ENCODE data around the gene MAPK8IP3.
"Not testable (repeated sequence)": the region's sequence is repeated elsewhere in the genome, so short reads cannot be mapped to it uniquely, and the experiment has no call there.

The MAPK8IP3 gene

DNA sequence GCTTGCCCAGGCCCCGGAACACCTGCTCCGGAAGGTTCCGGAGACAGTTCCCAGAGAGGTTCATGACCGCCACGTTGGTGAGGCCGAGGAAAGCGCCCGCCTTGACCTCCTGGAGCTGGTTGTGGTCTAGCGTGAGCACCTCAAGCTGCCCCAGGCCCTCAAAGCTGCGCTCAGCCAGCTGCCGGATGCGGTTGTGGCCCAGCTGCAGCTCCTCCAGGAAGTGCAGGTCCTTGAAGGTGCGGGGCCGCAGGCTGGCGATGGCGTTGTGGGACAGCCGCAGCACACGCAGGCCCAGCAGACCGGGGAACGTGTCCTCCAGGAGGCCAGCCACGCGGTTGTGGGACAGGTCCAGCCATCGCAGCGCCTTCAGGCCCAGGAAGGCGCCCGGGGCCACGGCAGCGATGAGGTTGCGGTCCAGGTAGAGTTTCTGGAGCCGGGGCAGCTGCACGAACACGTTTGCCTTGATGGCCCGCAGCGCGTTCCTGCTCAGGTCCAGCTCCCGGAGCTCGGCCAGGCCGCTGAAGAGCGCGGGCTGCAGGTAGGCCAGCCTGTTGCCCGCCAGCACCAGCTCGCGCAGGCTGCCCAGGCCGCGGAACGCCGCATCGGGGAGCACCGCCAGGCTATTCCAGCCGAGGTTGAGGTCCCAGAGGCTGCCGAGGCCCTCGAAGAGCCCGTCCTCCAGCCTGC, 85.4 kb downstream of the MAPK8IP3 start:
- H3K27me3 Mint-ChIP-seq, result no peaks in the 10 kb centered on the region
- no peak for DNase-seq
- H3K36me3 Mint-ChIP-seq (ENCODE audit: low read depth), result peaks cover 4% of the 10 kb centered on the region
- ATAC-seq, result no peak
- H3K9me3 Mint-ChIP-seq, result no peaks in the 10 kb centered on the region
- no peak overlapping the region for H3K27ac Mint-ChIP-seq
- H3K4me1 Mint-ChIP-seq, result no peaks in the 10 kb centered on the region
- no peak overlapping the region for H3K4me3 Mint-ChIP-seq

DNA sequence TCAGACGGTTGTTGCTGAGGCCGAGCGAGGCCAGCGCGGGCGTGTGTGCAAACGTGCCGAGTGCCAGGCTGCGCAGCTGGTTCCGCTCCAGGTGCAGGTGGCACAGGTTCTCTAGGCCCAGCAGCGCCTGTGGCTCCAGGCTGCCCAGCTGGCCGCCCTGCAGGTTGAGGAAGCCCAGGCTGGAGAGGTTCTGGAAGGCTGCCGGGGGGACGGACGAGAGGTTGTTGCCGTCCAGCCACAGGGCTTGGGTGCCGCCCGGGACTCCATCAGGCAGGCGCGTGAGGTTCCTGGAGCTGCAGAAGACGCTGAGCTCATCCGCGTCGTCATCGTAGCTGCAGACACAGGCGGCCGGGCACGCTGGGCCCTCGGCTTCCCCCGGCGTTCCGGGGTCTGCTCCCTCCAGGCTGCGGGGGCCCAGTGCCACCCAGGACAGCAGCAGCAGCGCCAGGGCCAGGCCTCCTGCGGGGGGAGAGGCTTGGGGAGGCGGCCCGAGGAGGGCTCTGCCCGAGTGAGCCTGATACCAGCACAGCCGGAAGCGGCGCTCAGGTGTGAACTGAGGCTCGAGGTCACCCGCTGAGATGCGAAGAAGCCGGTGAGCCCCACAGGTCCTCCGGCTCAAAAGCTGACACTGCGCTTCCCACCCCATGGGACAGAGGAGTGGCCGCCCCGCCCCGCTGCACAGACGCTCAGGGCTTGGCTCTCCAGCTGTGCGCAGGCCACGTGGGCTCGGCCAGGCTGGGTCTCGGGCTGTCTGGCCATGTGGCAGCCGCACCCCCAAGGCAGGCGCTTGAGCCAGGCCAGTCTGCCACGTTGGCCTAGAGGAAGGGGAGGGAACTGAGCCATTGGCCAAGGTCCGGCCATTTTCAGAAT, 86.2 kb downstream of the MAPK8IP3 start:
- peaks cover 5% of the 10 kb centered on the region for H3K36me3 Mint-ChIP-seq (ENCODE audit: low read depth)
- ATAC-seq, result no peak
- H3K4me1 Mint-ChIP-seq, result no peaks in the 10 kb centered on the region
- no peak overlapping the region for H3K27ac Mint-ChIP-seq
- no peak for DNase-seq
- no peak overlapping the region for H3K4me3 Mint-ChIP-seq
- H3K9me3 Mint-ChIP-seq, result peaks cover 1% of the 10 kb centered on the region
- no peaks in the 10 kb centered on the region for H3K27me3 Mint-ChIP-seq

GRCh38 chr16:1792836-1793577, 87.0 kb downstream of the MAPK8IP3 start:
- DNase-seq (no peak), ATAC-seq (no peak)
- Mint-ChIP-seq H3K9me3 (peaks cover 3% of the 10 kb centered on the region), H3K27me3 (no peaks in the 10 kb centered on the region), H3K4me1 (no peaks in the 10 kb centered on the region), H3K4me3 (no peak overlapping the region), H3K27ac (no peak overlapping the region), H3K36me3 (ENCODE audit: low read depth) (peaks cover 6% of the 10 kb centered on the region)

DNA sequence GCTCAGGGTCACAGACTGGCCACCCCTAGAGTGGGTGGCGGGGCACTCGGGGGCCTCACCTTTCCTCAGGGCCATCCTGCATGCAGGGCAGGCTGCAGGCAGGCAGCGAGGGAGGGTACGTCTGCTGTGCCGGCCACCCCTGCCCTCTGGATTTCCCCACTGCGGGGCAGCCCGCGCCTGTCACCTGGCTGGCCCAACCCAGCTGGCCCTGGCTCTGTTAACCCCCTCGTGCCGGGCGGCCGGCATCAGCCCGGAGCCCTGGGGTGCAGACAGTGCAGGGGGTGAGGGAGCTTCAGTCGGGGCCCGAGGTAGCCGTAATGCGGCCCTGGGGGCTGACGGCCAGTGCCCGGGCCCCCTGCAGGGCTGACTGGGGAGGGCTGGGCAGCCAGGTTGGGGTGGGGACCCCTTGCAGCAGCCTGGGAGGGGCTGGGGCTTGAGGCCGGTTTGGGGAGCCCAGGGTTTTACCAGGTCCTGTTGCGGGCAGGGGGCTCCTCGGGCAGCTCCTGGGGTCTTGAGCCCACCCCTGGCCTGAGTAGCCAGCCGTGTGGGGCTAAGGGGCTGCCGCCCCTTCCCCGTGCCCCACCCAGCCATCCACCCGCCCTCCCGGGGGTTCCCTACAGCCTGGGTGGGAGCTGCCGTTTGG, 87.7 kb downstream of the MAPK8IP3 start, which contains the start of gene IGFALS:
IGFALS (minus strand) TSS at position 128 of the 643 bp plus-strand sequence; CDS start at position 75, 53 bp downstream.
- Mint-ChIP-seq H3K4me3 (no peak within 1 kb of the TSS), H3K9me3 (peaks cover 3% of the 10 kb centered on the region), H3K4me1 (no peaks in the 10 kb centered on the region), H3K27me3 (no peaks in the 10 kb centered on the region), H3K36me3 (ENCODE audit: low read depth) (peaks cover 6% of the 10 kb centered on the region), H3K27ac (no peak within 1 kb of the TSS)
- ATAC-seq (no peak), DNase-seq (no peak)

DNA sequence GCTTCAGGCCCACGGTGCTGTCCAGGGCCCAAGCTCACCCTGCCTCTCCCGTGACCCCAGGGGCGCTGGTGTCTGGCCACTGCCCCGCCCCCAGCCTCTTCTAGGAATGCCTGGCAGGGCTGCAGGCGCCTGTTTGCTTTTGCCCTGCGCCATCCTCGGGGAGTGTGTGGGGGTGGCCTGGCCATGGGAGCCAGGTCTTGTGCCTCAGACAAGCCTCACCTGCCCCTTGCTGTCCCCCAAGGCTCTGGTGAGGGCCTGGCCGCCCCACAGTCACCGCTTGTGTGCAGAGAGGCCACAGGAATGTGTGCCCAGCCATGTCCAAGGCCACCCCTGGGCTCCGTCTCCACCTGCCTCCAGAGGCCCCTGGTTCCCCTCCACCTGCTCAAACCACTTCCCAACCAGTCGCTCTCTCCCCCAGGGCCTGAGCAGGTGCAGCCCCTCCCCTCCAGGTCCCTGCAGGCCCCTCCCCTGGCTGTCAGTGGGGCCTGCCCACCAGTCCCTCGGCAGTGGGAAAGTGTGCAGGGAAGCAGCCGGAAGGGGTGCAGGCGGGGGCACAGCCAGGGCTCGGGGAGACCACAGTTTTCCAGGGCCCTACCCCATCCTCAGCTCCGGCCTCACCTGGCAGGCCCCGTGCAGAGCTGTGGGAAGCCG, 88.4 kb downstream of the MAPK8IP3 start:
- DNase-seq, result no peak
- Mint-ChIP-seq H3K9me3 (peaks cover 8% of the 10 kb centered on the region), H3K4me3 (no peak overlapping the region), H3K27ac (no peak overlapping the region), H3K27me3 (no peaks in the 10 kb centered on the region), H3K36me3 (ENCODE audit: low read depth) (peaks cover 4% of the 10 kb centered on the region), H3K4me1 (no peaks in the 10 kb centered on the region)
- ATAC-seq, result no peak

DNA sequence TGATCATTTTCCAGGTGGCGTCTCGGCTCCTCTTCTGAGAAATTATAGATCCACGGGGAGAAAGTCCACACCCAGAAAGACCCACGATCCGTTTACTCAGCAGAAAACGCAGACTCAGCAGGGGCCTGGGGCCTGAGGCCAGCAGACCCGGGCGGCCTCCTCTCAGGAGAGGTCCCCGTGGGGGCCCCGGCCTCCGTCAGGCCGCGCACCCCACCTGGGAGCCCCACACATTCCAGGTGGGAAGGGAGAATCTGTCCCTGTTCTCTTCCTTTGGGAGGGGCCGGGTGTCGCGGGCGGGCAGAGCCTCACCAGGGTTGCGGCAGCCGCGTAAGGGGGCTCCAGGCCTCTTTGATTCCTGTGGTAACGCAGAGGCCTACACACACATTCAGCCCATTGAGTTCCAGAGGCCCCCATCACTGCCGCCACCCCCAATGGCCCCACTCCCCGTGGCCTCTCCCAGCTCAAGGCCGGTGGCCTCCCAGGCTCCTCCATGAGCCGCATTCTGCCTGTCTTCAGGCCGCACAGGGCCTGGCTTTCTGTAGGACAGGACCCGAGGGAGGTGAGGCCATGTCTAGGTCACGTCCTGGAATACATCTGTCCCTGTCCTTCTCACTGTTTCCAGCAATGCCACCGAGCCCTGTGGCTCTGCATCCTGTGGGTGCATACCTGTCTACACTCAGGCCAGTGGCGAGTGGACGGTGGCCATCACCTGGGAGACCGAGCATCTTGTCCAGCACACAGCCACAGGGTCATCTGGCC, 89.1 kb downstream of the MAPK8IP3 start:
- H3K4me1 Mint-ChIP-seq, result no peaks in the 10 kb centered on the region
- H3K4me3 Mint-ChIP-seq, result no peak overlapping the region
- DNase-seq, result no peak
- H3K36me3 Mint-ChIP-seq (ENCODE audit: low read depth), result peaks cover 4% of the 10 kb centered on the region
- no peak for ATAC-seq
- H3K27ac Mint-ChIP-seq, result no peak overlapping the region
- H3K27me3 Mint-ChIP-seq, result no peaks in the 10 kb centered on the region
- H3K9me3 Mint-ChIP-seq, result peaks cover 14% of the 10 kb centered on the region

DNA sequence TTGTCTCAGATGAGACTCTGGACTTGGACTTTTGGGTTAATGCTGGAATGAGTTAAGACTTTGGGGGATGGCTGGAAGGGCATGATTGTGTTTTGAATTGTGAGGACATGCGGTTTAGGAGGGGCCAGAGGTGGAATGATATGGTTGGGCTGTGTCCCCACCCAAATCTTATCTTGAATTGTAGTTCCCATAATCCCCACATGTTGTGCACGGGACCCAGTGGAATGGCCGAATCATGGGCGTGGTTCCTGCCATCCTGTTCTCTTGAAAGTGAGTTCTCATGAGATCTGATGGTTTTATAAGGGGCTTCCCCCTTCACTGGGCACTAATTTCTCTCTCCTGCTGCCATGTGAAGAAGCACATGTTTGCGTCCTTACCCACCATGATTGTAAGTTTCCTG, 93.3 kb downstream of the MAPK8IP3 start:
- ATAC-seq; H3K4me1 Mint-ChIP-seq; H3K27me3 Mint-ChIP-seq; H3K4me3 Mint-ChIP-seq; H3K36me3 Mint-ChIP-seq (ENCODE audit: low read depth); H3K27ac Mint-ChIP-seq; DNase-seq: not testable (repeated sequence)
- H3K9me3 Mint-ChIP-seq, result peaks cover 14% of the 10 kb centered on the region

- Mint-ChIP-seq H3K4me3 (no peak overlapping the region), H3K36me3 (ENCODE audit: low read depth) (peaks cover 5% of the 10 kb centered on the region), H3K9me3 (peaks cover 14% of the 10 kb centered on the region), H3K27ac (no peak overlapping the region), H3K27me3 (no peaks in the 10 kb centered on the region), H3K4me1 (no peaks in the 10 kb centered on the region)
- DNase-seq (no peak), ATAC-seq (no peak)
Observed at GRCh38 chr16:1800701-1801100, 94.7 kb downstream of the MAPK8IP3 start.

DNA sequence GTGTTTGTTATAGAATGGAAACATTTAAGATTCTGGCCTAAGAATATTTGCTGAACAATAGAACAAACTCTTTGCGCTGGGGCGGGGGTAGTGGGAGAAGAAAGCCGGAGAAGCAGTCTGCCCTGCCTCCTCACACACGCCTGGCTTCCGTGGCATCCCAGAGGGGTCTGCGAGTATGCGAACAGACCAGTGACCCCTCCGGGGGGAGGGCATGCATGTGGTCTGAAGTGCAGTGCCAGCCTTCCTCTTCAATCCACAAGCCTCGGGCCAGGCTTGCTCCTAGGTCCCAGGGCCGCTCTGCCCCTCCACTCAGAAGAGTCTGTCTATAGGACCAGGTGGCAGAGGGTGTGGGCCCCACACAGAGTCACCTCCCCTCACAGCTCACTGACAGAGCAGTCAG, 101.6 kb downstream of the MAPK8IP3 start:
- no peak overlapping the region for H3K27ac Mint-ChIP-seq
- H3K4me1 Mint-ChIP-seq, result peaks cover 3% of the 10 kb centered on the region
- no peak for DNase-seq
- H3K4me3 Mint-ChIP-seq, result no peak overlapping the region
- H3K36me3 Mint-ChIP-seq (ENCODE audit: low read depth), result peaks cover 8% of the 10 kb centered on the region
- no peaks in the 10 kb centered on the region for H3K27me3 Mint-ChIP-seq
- no peak for ATAC-seq
- H3K9me3 Mint-ChIP-seq, result no peaks in the 10 kb centered on the region

- H3K36me3 Mint-ChIP-seq (ENCODE audit: low read depth), result peaks cover 12% of the 10 kb centered on the region
- no peaks in the 10 kb centered on the region for H3K9me3 Mint-ChIP-seq
- H3K4me1 Mint-ChIP-seq, result peaks cover 8% of the 10 kb centered on the region
- no peaks in the 10 kb centered on the region for H3K27me3 Mint-ChIP-seq
- no peak for DNase-seq
- no peak overlapping the region for H3K27ac Mint-ChIP-seq
- ATAC-seq, result no peak
- H3K4me3 Mint-ChIP-seq, result no peak overlapping the region
Observed at GRCh38 chr16:1808691-1809090, 102.7 kb downstream of the MAPK8IP3 start.

GRCh38 chr16:1809281-1809801, 103.3 kb downstream of the MAPK8IP3 start:
- H3K4me3 Mint-ChIP-seq, result no peak overlapping the region
- DNase-seq (no peak), ATAC-seq (no peak)
- no peaks in the 10 kb centered on the region for H3K9me3 Mint-ChIP-seq
- H3K27me3 Mint-ChIP-seq, result no peaks in the 10 kb centered on the region
- no peak overlapping the region for H3K27ac Mint-ChIP-seq
- H3K36me3 Mint-ChIP-seq (ENCODE audit: low read depth), result peaks cover 12% of the 10 kb centered on the region
- peaks cover 8% of the 10 kb centered on the region for H3K4me1 Mint-ChIP-seq

GRCh38 chr16:1810106-1810505, 104.1 kb downstream of the MAPK8IP3 start:
- no peak overlapping the region for H3K27ac Mint-ChIP-seq
- H3K9me3 Mint-ChIP-seq, result no peaks in the 10 kb centered on the region
- H3K4me1 Mint-ChIP-seq, result peaks cover 8% of the 10 kb centered on the region
- ATAC-seq, result no peak
- peaks cover 12% of the 10 kb centered on the region for H3K36me3 Mint-ChIP-seq (ENCODE audit: low read depth)
- DNase-seq, result no peak
- no peaks in the 10 kb centered on the region for H3K27me3 Mint-ChIP-seq
- H3K4me3 Mint-ChIP-seq, result no peak overlapping the region

DNA sequence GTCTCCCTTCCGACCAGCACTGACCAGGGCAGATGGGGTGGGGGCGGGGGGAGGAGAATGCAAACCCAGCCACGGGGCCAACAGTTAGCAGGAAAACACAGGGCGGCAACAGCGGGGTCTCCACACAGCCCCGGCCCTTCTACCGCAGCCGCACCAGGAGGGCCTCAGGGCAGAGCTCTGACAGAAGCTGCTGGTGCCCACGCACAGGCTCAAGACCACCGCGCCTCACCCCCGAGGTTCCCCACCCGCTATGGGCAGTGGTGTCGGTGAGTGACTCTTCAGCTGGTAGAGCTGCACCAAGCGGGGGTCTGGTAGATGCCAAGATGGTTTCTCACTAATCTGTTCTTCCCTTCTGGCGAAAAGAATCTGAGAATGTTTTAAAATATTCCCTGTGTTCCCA, 104.5 kb downstream of the MAPK8IP3 start:
- Mint-ChIP-seq H3K27ac (no peak overlapping the region), H3K27me3 (no peaks in the 10 kb centered on the region), H3K36me3 (ENCODE audit: low read depth) (peaks cover 14% of the 10 kb centered on the region), H3K9me3 (no peaks in the 10 kb centered on the region), H3K4me1 (peaks cover 10% of the 10 kb centered on the region), H3K4me3 (no peak overlapping the region)
- DNase-seq, result no peak
- no peak for ATAC-seq

Measured in activated naive CD8-positive, alpha-beta T cell treated with anti-CD3 and anti-CD28 coated beads, Interleukin-2, amount 50 U/mL, for 24 hours (primary cell).